Stimulated activated effector memory CD8-positive, alpha-beta T cell treated with anti-CD3 and anti-CD28 coated beads, Interleukin-12 subunit alpha, Interleukin-12 subunit beta, amount 100 ng/mL, for 72 hours (primary cell): ENCODE results near the gene ABCD3.
"Not testable (repeated sequence)": the region's sequence is repeated elsewhere in the genome, so short reads cannot be mapped to it uniquely, and the experiment has no call there.

ENCODE experiments used
- ATAC-seq: fragments of 150-1000 bp; cut with Tn5 transposase; 2 replicates; pipeline ENCODE4 v1.10.0; 2021
- DNase-seq, 2 donors: peaks; one replicate each; pipeline ENCODE4 v3.0.0; 2021 to 2022; ENCODE audit warnings: low spot score in 2 of 2
- H3K27ac Mint-ChIP-seq: one replicate; pipeline ENCODE4 v1.8.0; 2022; ENCODE audit warnings: mild to moderate bottlenecking, mixed read lengths
- H3K36me3 Mint-ChIP-seq: one replicate; pipeline ENCODE4 v1.8.0; 2022; ENCODE audit warnings: mild to moderate bottlenecking, mixed read lengths
- H3K4me1 Mint-ChIP-seq: one replicate; pipeline ENCODE4 v1.8.0; 2022; ENCODE audit warnings: mixed read lengths
- H3K4me3 Mint-ChIP-seq: one replicate; pipeline ENCODE4 v1.8.0; 2022; ENCODE audit warnings: mild to moderate bottlenecking, mixed read lengths
- H3K9me3 Mint-ChIP-seq: one replicate; pipeline ENCODE4 v1.8.0; 2022; ENCODE audit warnings: mixed read lengths

The ABCD3 gene

DNA sequence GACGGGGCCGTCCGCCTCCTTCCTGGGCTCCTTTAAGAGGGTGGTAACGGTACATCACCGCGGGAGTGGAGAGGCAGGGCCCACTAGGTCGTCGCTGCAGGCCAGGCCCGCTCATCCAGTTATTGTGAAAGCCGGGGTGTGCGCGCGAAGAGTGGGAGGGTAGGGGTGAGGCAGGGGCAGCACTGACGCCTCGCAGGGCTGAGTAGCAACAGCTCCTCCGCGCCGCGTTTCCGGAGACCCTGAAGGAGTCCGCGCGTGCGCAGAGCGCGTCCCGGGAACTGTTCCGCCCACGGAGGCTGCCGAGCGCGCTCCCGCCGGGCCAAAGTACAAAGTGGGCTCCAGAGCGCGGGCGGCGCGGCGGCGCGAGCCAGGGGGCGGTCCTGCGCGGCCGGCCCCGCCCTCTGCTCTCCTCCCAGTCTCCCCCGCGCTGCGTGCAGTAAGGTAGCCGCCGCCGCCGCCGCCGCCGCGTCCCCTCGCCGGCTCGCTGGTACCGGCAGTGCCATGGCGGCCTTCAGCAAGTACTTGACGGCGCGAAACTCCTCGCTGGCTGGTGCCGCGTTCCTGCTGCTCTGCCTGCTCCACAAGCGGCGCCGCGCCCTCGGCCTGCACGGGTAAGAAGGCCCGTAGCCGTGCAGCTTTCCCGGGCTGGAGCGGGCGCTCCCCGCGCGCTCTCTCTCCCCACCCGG is at the start of gene ABCD3:
ABCD3 (plus strand) TSS at position 412 of the 686 bp plus-strand sequence; CDS start at position 502, 90 bp downstream.
- ATAC-seq: peak; percentile 95
- Mint-ChIP-seq H3K9me3 (no peaks in the 10 kb centered on the region), H3K4me3 (no peak within 1 kb of the TSS), H3K27ac (no peak within 1 kb of the TSS), H3K36me3 (no peaks in the 10 kb centered on the region), H3K4me1 (peaks cover 36% of the 10 kb centered on the region)
- peak; percentile 97 to 98 for DNase-seq

DNA sequence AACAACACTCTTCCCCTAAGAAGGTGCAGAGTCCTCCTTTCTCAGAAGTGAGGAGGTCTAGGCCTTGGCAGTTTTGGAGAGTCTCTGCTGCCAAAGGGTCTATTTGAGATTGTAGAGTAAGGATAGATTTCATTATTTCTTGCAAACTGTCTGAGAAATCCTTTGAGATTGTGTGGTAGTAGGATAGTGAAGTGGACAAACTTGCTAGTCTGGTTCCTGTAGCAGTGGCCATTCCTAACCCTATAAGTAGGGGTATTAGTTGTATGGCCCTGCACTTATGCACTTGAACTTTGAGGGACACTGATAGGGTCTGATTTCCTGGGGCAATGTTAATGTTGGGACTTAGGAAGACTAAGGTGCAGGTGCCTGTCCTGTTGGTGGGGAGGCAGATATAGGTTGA is 45.4 kb upstream of the ABCD3 start:
- H3K36me3 Mint-ChIP-seq, DNase-seq, H3K4me3 Mint-ChIP-seq, ATAC-seq, H3K9me3 Mint-ChIP-seq, H3K27ac Mint-ChIP-seq, H3K4me1 Mint-ChIP-seq: not testable (repeated sequence)

DNA sequence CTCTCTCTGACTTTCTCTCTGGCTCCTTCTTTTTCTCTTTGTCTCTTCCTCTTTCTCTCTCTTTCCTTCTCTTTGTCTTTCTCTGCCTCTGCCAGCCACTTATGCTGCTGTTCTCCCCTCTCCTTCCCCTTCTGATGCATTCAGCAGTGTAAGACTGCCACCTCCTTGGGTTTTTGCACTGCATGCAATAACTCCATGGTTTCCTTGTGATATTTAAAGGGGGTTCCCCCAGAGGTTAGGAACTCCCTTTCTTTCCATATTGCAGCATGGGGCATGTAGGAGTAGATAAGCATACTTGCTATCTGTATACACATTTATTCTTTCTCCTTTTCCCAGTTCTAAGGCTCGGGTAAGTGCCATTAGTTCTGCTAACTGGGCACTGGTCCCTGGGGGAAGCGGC is 44.9 kb upstream of the ABCD3 start:
- not testable (repeated sequence) for H3K4me1 Mint-ChIP-seq, DNase-seq, H3K36me3 Mint-ChIP-seq, H3K27ac Mint-ChIP-seq, H3K4me3 Mint-ChIP-seq, ATAC-seq, H3K9me3 Mint-ChIP-seq

- H3K27ac Mint-ChIP-seq, H3K36me3 Mint-ChIP-seq, H3K4me1 Mint-ChIP-seq, H3K9me3 Mint-ChIP-seq, ATAC-seq, DNase-seq, H3K4me3 Mint-ChIP-seq: not testable (repeated sequence)
Measured at GRCh38 chr1:94375666-94376065, 42.5 kb upstream of the ABCD3 start.

GRCh38 chr1:94378493-94378892 is 39.7 kb upstream of the ABCD3 start:
- not testable (repeated sequence) for H3K4me1 Mint-ChIP-seq, H3K27ac Mint-ChIP-seq, H3K9me3 Mint-ChIP-seq, ATAC-seq, H3K4me3 Mint-ChIP-seq, DNase-seq, H3K36me3 Mint-ChIP-seq

DNA sequence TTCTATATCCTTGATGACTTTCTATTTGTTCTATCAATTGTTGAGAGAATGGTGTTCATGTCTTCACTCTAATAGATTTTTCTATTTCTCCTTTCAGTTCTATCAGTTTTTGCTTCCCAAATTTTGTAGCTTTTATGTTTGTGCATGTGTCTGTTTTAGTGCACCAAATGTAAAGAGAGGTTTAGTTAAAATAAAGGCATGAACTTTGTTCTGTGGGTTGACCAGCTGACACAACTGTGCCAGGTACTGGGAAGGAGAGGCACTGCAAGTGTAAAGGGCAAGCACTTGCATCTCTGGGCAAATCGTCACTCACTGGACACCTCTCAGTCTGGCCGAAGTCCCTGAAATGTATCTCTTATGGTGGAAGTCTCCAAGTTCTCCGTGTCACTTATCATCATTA is 38.6 kb upstream of the ABCD3 start:
- Mint-ChIP-seq H3K36me3 (no peaks in the 10 kb centered on the region), H3K4me1 (peaks cover 12% of the 10 kb centered on the region), H3K4me3 (no peak overlapping the region), H3K27ac (no peak overlapping the region), H3K9me3 (no peaks in the 10 kb centered on the region)
- DNase-seq: no peak
- no peak for ATAC-seq

DNA sequence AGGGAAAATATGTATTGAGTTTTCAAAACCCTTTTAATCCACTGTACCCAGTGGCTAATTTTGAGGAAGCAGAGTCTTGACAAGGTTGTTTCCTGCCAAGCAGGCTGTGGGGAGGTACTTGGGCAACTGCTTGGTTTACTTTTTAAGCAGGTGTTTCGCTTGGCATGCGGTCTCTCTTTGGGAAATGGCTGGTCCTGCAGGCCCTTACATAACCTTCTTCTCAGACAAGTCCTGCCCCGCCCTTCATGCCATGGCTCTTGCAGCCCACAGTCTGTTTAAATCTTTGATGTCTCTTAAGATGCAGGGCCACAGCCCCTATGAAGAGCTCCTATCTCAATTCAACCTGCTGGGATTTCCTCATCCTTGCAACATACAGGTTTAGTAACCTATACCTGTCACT is 36.0 kb upstream of the ABCD3 start:
- no peaks in the 10 kb centered on the region for H3K9me3 Mint-ChIP-seq
- H3K4me3 Mint-ChIP-seq: no peak overlapping the region
- no peak overlapping the region for H3K27ac Mint-ChIP-seq

DNA sequence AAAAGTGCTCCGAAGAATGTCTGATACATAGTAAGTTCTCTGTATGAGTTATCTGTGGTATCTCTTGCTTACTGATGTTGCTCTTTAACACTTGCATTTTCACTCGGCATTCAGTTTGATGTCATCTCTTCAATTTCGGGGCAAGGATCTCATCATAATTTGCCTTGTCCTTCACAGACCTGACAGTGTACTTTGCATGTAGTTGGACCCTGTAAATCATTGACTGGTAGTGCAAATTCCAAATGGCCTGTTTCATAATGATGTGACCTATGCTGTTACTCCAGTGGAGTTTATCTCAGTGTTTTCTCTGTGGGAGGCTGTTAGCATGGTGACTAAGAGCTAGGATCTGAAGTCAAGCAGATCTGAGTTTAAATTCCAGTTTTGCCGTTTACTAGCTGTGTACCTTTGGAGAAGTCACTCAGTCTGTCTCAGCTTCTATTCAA is 34.2 kb upstream of the ABCD3 start:
- DNase-seq: peak in 1 of 2 donors; percentile 52
- Mint-ChIP-seq H3K4me1 (peaks cover 22% of the 10 kb centered on the region), H3K36me3 (no peaks in the 10 kb centered on the region), H3K27ac (no peak overlapping the region), H3K4me3 (peak overlapping the region; percentile 34), H3K9me3 (no peaks in the 10 kb centered on the region)
- ATAC-seq: peak; percentile 95

More for the DNA sequence above, 36.0 kb upstream of the ABCD3 start:
- Mint-ChIP-seq H3K4me1 (peaks cover 22% of the 10 kb centered on the region), H3K36me3 (no peaks in the 10 kb centered on the region)
- DNase-seq (no peak), ATAC-seq (no peak)

- H3K4me1 Mint-ChIP-seq: peaks cover 22% of the 10 kb centered on the region
- no peaks in the 10 kb centered on the region for H3K36me3 Mint-ChIP-seq
- DNase-seq (no peak), ATAC-seq (no peak)
- H3K4me3 Mint-ChIP-seq: peak overlapping the region; percentile 34
- H3K9me3 Mint-ChIP-seq: no peaks in the 10 kb centered on the region
- no peak overlapping the region for H3K27ac Mint-ChIP-seq
Measured at GRCh38 chr1:94384485-94385265, 33.5 kb upstream of the ABCD3 start.

DNA sequence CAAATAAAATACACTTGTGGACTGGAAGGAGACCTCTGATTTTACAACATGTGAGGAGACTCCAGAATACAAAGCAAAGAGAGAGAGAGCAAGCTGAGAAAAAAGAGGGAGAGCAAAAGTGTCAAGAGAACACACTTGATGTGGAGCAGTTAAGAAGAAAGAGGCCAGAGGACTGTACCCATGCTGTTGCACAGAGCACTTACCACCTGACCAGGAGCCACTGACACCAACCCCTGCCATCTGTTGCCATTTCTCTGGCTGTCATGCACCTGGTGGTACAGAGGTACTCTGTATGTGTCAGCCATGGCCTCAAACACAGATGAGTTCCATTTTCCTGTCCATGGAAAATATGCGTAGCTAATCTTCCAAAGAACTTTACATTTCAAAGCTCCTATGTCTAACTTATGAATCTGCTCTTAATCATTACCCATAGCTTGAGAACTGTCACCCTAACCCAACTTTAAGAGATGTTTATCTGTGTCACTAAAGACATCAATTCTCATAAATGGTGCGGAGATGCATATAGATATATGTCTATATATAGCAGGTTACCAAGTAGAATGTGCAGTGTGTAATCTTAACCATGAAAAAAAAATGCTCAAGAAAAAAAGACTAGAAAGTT is 32.8 kb upstream of the ABCD3 start:
- no peak for ATAC-seq

DNA sequence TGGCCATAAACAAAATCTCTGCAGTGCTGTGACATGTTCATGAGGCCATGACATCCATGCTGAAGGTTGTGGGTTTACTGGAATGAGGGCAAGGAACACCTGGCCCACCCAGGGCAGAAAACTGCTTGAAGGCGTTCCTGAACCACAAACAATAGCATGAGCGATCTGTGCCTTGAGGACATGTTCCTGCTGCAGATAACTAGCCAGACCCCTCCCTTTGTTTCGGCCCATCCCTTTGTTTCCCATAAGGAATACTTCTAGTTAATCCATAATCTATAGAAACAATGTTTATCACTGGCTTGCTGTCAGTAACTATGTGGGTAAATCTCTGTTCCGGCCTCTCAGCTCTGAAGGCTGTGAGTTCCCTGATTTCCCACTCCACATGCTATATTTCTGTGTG is 28.9 kb upstream of the ABCD3 start:
- no peak overlapping the region for H3K4me3 Mint-ChIP-seq
- DNase-seq (no peak), ATAC-seq (no peak)
- H3K27ac Mint-ChIP-seq: no peak overlapping the region
- no peaks in the 10 kb centered on the region for H3K9me3 Mint-ChIP-seq
- no peaks in the 10 kb centered on the region for H3K36me3 Mint-ChIP-seq
- H3K4me1 Mint-ChIP-seq: peaks cover 13% of the 10 kb centered on the region

More for the DNA sequence above, 32.8 kb upstream of the ABCD3 start:
- Mint-ChIP-seq H3K4me3 (no peak overlapping the region), H3K9me3 (no peaks in the 10 kb centered on the region), H3K36me3 (no peaks in the 10 kb centered on the region), H3K27ac (no peak overlapping the region), H3K4me1 (peaks cover 22% of the 10 kb centered on the region)
- no peak for DNase-seq

DNA sequence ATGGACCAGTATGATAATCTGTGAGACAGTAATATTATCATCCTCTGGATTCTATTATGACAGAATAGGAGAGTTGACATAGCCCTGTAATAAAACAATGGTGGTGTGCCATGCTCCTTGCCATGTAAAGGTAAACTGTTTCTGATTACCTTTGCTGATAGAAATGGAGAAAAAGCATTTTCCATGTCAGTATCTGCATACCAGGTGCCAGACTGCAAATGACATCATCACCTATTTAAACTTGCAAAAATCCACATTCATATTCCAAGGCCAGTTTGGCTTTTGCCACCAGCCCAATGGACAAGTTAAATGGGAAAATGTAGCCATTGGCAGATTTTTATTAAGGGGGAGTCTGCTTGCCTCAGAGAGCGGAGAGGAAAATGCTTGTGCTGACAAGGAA is 23.9 kb upstream of the ABCD3 start:
- H3K9me3 Mint-ChIP-seq: no peaks in the 10 kb centered on the region
- no peaks in the 10 kb centered on the region for H3K4me1 Mint-ChIP-seq

GRCh38 chr1:94395231-94395630 is 23.0 kb upstream of the ABCD3 start:
- no peaks in the 10 kb centered on the region for H3K9me3 Mint-ChIP-seq
- no peaks in the 10 kb centered on the region for H3K36me3 Mint-ChIP-seq
- H3K4me3 Mint-ChIP-seq: no peak overlapping the region
- DNase-seq (no peak), ATAC-seq (no peak)
- H3K27ac Mint-ChIP-seq: no peak overlapping the region
- no peaks in the 10 kb centered on the region for H3K4me1 Mint-ChIP-seq

More for the DNA sequence above, 23.9 kb upstream of the ABCD3 start:
- ATAC-seq (no peak), DNase-seq (no peak)
- no peaks in the 10 kb centered on the region for H3K36me3 Mint-ChIP-seq
- no peak overlapping the region for H3K27ac Mint-ChIP-seq
- H3K4me3 Mint-ChIP-seq: no peak overlapping the region

GRCh38 chr1:94395748-94396309 is 22.4 kb upstream of the ABCD3 start:
- no peak overlapping the region for H3K27ac Mint-ChIP-seq
- H3K4me1 Mint-ChIP-seq: no peaks in the 10 kb centered on the region
- no peaks in the 10 kb centered on the region for H3K9me3 Mint-ChIP-seq
- DNase-seq (no peak), ATAC-seq (no peak)
- no peak overlapping the region for H3K4me3 Mint-ChIP-seq
- H3K36me3 Mint-ChIP-seq: no peaks in the 10 kb centered on the region

- Mint-ChIP-seq H3K36me3 (no peaks in the 10 kb centered on the region), H3K27ac (no peak overlapping the region), H3K4me1 (no peaks in the 10 kb centered on the region), H3K9me3 (no peaks in the 10 kb centered on the region), H3K4me3 (no peak overlapping the region)
- no peak for DNase-seq
- ATAC-seq: no peak
Measured at GRCh38 chr1:94396356-94397010, 21.7 kb upstream of the ABCD3 start.
